ENCODE measurements around the gene TBC1D7.

GRCh38 chr6:13280254-13280653 lies 48.1 kb downstream of the TBC1D7 start:
- TF ChIP-seq CTCF (IDR thresholded peaks at IDR 0.05; ENCODE audit: low read depth, low read length), result no peak
- TF ChIP-seq POLR2A (IDR thresholded peaks at IDR 0.05; ENCODE audit: extremely low read depth, insufficient read length), result no peak
- no peak for TF ChIP-seq MAX (IDR thresholded peaks at IDR 0.05; ENCODE audit: low read depth, low read length)
- no peak for TF ChIP-seq MYC (IDR thresholded peaks at IDR 0.05; ENCODE audit: low read depth, low read length)

All from NB4 (cell line).